B cell (primary cell): Measurements from ENCODE around the gene MAMDC4. TPM values are rescaled to one million over a fixed set of nuclear protein-coding genes. Genes with fewer than 3 reads are reported as not detected.

Experiments
- ATAC-seq: fragments of 200-7000 bp; cut with Tn5 transposase; one replicate; pipeline ENCODE4 v1.10.0; 2021; ENCODE audit warnings: low read depth, mild to moderate bottlenecking, moderate number of reproducible peaks, moderate library complexity
- CTCF ChIA-PET: fragments of 350-600 bp; sonication (Branson Sonifier 250); formaldehyde crosslinking; loops from one replicate; lab custom pipeline; 2021; ENCODE audit warnings: antibody characterized with exemption, inconsistent platforms; lab: Charles Lee
- POLR2A ChIA-PET: fragments of 350-600 bp; sonication (Branson Sonifier 250); formaldehyde crosslinking; loops from one replicate; lab custom pipeline; 2021; ENCODE audit warnings: antibody characterized with exemption; lab: Charles Lee
- DNase-seq: peaks from one replicate; pipeline ENCODE4 v3.0.0; 2013
- H2AFZ ChIP-seq: 2 replicates; pipeline ENCODE4 v1.6.1; 2012; ENCODE audit warnings: mild to moderate bottlenecking, low read depth, low read length; ENCODE audit not compliant: insufficient read depth, poor library complexity, severe bottlenecking
- H3K27ac ChIP-seq, 2 donors: 1 replicate in 1 of 2; 2 replicates in 1 of 2; pipeline ENCODE4 v1.5.1; 2012 to 2013; ENCODE audit warnings: low read length in 2 of 2, mild to moderate bottlenecking in 2 of 2, moderate library complexity in 1 of 2
- H3K27me3 ChIP-seq, 4 experiments: fragments of 200-600 bp in 1 of 4; sonication (generic) in 1 of 4; replicated peaks in 1 of 4; 1 replicate in 2 of 4; 2 replicates in 2 of 4; pipeline versions ENCODE4 v1.6.1 to v1.7.0; 2013 to 2016; ENCODE audit warnings: low read length in 3 of 4, mild to moderate bottlenecking in 2 of 4, mixed read lengths in 1 of 4, moderate library complexity in 1 of 4; ENCODE audit not compliant: insufficient read depth in 4 of 4, control insufficient read depth in 3 of 4; ENCODE audit errors: control extremely low read depth in 1 of 4
- H3K36me3 ChIP-seq, 2 experiments: replicated peaks in 1 of 2; 1 replicate in 1 of 2; 2 replicates in 1 of 2; pipeline versions ENCODE4 v1.6.1 to v1.7.1; 2013; ENCODE audit warnings: low read length in 1 of 2; ENCODE audit not compliant: insufficient read depth in 2 of 2, control insufficient read depth in 1 of 2; ENCODE audit errors: control extremely low read depth in 1 of 2, extremely low read depth in 1 of 2
- H3K4me1 ChIP-seq, 2 donors: fragments of 200-600 bp in 1 of 2; sonication (generic) in 1 of 2; 1 replicate in 1 of 2; 2 replicates in 1 of 2; pipeline versions ENCODE4 v1.5.1 to v1.6.1; 2013 to 2017; ENCODE audit warnings: low read length in 2 of 2; ENCODE audit not compliant: control insufficient read depth in 2 of 2, insufficient read depth in 2 of 2
- H3K4me2 ChIP-seq: replicated peaks from 2 replicates; pipeline ENCODE3; 2012; ENCODE audit warnings: mild to moderate bottlenecking, low read depth, low read length; ENCODE audit not compliant: poor library complexity, severe bottlenecking
- H3K4me3 ChIP-seq, 5 experiments: fragments of 200-600 bp in 1 of 5; sonication (generic) in 1 of 5; 1 replicate in 3 of 5; 2 replicates in 2 of 5; pipeline versions ENCODE4 v1.5.1 to v1.7.0; 2011 to 2016; ENCODE audit warnings: low read length in 4 of 5, mild to moderate bottlenecking in 4 of 5, low read depth in 2 of 5, control low read depth in 1 of 5, moderate library complexity in 1 of 5; ENCODE audit not compliant: insufficient read depth in 1 of 5; ENCODE audit errors: control extremely low read depth in 1 of 5, extremely low read depth in 1 of 5
- H3K79me2 ChIP-seq: fragments of 200-600 bp; sonication (generic); one replicate; pipeline ENCODE4 v1.6.0; 2016; ENCODE audit warnings: low read length; ENCODE audit not compliant: control insufficient read depth, insufficient read depth
- H3K9ac ChIP-seq: fragments of 200-600 bp; sonication (generic); 2 replicates; pipeline ENCODE4 v1.6.1; 2017; ENCODE audit warnings: mild to moderate bottlenecking, low read length, moderate library complexity
- H3K9me3 ChIP-seq, 3 donors: one replicate each; pipeline versions ENCODE4 v1.6.1 to v1.7.1; 2013; ENCODE audit warnings: low read length in 2 of 3; ENCODE audit not compliant: control insufficient read depth in 2 of 3, insufficient read depth in 1 of 3; ENCODE audit errors: control extremely low read depth in 1 of 3
- H4K20me1 ChIP-seq: 2 replicates; pipeline ENCODE4 v1.6.0; 2012; ENCODE audit warnings: mild to moderate bottlenecking, low read length; ENCODE audit not compliant: insufficient read depth, control insufficient read depth, poor library complexity, severe bottlenecking
- H3K27ac Mint-ChIP-seq: one replicate; pipeline ENCODE4 v1.8.0; 2021; ENCODE audit warnings: mixed read lengths
- H3K27me3 Mint-ChIP-seq: one replicate; pipeline ENCODE4 v1.8.0; 2021; ENCODE audit warnings: mixed read lengths
- H3K4me1 Mint-ChIP-seq: one replicate; pipeline ENCODE4 v1.8.0; 2021; ENCODE audit warnings: mixed read lengths
- H3K4me3 Mint-ChIP-seq: one replicate; pipeline ENCODE4 v1.8.0; 2021; ENCODE audit warnings: mixed read lengths
- H3K9me3 Mint-ChIP-seq: one replicate; pipeline ENCODE4 v1.8.0; 2022; ENCODE audit warnings: mixed read lengths; ENCODE audit not compliant: insufficient read depth
- CTCF ChIP-seq: fragments of 200-600 bp; IDR thresholded peaks from one replicate; pipeline ENCODE4 v1.8.0; 2022; ENCODE audit warnings: antibody characterized with exemption, mild to moderate bottlenecking
- EZH2 ChIP-seq: IDR thresholded peaks from 2 replicates; pipeline ENCODE4 v1.6.1; 2012; ENCODE audit warnings: borderline replicate concordance, low read depth, mild to moderate bottlenecking, moderate library complexity, low read length; ENCODE audit not compliant: insufficient read depth, poor library complexity, severe bottlenecking
- WGBS: methylation state at CpG from one replicate; pipeline ENCODE4 v1.1.5; 2013; ENCODE audit warnings: missing lambda C conversion rate; ENCODE audit not compliant: insufficient coverage; 5-methylcytosine and 5-hydroxymethylcytosine counted together
- intact Hi-C: fragments of 100-400 bp; cut with micrococcal nuclease; formaldehyde crosslinking; loops from one replicate; pipeline ENCODE4 v1.10.0; 2022
- polyA plus RNA-seq: library from polyadenylated mRNA; depleted of rRNA; stranded (reverse); fragments of >200 nt; gene quantifications from 2 replicates; pipeline ENCODE4 v1.2.3, GENCODE V29; 2012
- total RNA-seq, 2 donors: library from RNA; stranded (reverse); fragments of 120-200 nt in 1 of 2; gene quantifications; 1 replicate in 1 of 2; 2 replicates in 1 of 2; pipeline versions ENCODE4 v1.2.3 to v1.2.4, GENCODE V29; 2013 to 2022

Gene MAMDC4
- total and polyA plus RNA-seq, 2 donors (not counting 1 experiment from before 2014, with no cell fraction given) = 5.4 to 6.8 TPM

GRCh38 chr9:136847088-136847825 lies 4.9 kb upstream of the MAMDC4 start:
- ChIA-PET CTCF (interaction anchor here (1.0 to 1.1 kb wide), 3 partner anchors 97 to 182 kb away, joined by 3 to 5 read pairs (median 3); partner anchors contain the start of gene FBXW5), POLR2A (interaction anchor here (0.6 to 0.7 kb wide), 2 partner anchors 20 to 79 kb away, joined by 8 to 10 read pairs; no protein-coding TSS in a partner anchor)
- peaks cover 49 to 51% of the 10 kb centered on the region in 2 donors for H3K4me1 ChIP-seq
- H3K36me3 ChIP-seq = peaks cover 0 to 4% of the 10 kb centered on the region in 2 experiments
- peaks cover 29% of the 10 kb centered on the region for H3K4me1 Mint-ChIP-seq
- H4K20me1 ChIP-seq = peaks cover 29% of the 10 kb centered on the region
- TF ChIP-seq EZH2 (no peak), CTCF (no peak)
- peak overlapping the region; percentile 84 for H3K9ac ChIP-seq
- H3K9me3 Mint-ChIP-seq = no peaks in the 10 kb centered on the region
- peaks cover 7% of the 10 kb centered on the region for H3K27me3 Mint-ChIP-seq
- H3K4me3 Mint-ChIP-seq = peak overlapping the region; percentile 96
- peak overlapping the region; percentile 84 for H3K27ac Mint-ChIP-seq
- DNase-seq (peak; percentile 53), ATAC-seq (no peak)
- peak overlapping the region in 4 of 5 experiments; percentile 73 to 87 (median 84) for H3K4me3 ChIP-seq
- peak overlapping the region; percentile 97 for H2AFZ ChIP-seq
- no peak overlapping the region for H3K27ac ChIP-seq
- WGBS = 9% methylated on average over 67 of the region's 75 CpGs
- H3K9me3 ChIP-seq = peaks cover 0 to 25% (median 0%) of the 10 kb centered on the region in 3 donors
- peak overlapping the region; percentile 99 for H3K4me2 ChIP-seq
- peaks cover 0 to 39% (median 12%) of the 10 kb centered on the region in 4 experiments for H3K27me3 ChIP-seq
- intact Hi-C loops = loop anchor here (5.0 kb wide), 1 partner anchor 55 kb away; no protein-coding TSS in a partner anchor
- H3K79me2 ChIP-seq = peaks cover 2% of the 10 kb centered on the region
